Measurements from ENCODE around the gene ROR2.
A peak's percentile ranks its signal among the peaks of the same experiment; 100 is the strongest.

ROR2 gene

GRCh38 chr9:91864380-91864779 lies 85.6 kb downstream of the ROR2 start:
- no peak for DNase-seq
- Histone ChIP-seq H3K36me3 (peaks cover 5% of the 10 kb centered on the region; the same call in 1 of the 2 replicates), H3K4me1 (peaks cover 8% of the 10 kb centered on the region), H3K27me3 (no peaks in the 10 kb centered on the region), H3K4me3 (ENCODE audit: low read depth, low read length) (no peak overlapping the region), H3K9me3 (no peaks in the 10 kb centered on the region)
- TF ChIP-seq CTCF (IDR thresholded peaks at IDR 0.05; ENCODE audit: low read depth, low read length) = no peak

- H3K9me3 ChIP-seq = no peaks in the 10 kb centered on the region
- no peak for TF ChIP-seq CTCF (IDR thresholded peaks at IDR 0.05; ENCODE audit: low read depth, low read length)
- peaks cover 5% of the 10 kb centered on the region; the same call in 1 of the 2 replicates for H3K36me3 ChIP-seq
- no peak overlapping the region for H3K4me3 ChIP-seq (ENCODE audit: low read depth, low read length)
- DNase-seq = no peak
- H3K27me3 ChIP-seq = no peaks in the 10 kb centered on the region
- H3K4me1 ChIP-seq = peaks cover 8% of the 10 kb centered on the region
Observed at GRCh38 chr9:91863469-91863868, 86.6 kb downstream of the ROR2 start.

- no peak for DNase-seq
Observed at GRCh38 chr9:91858213-91859030, 91.6 kb downstream of the ROR2 start.

GRCh38 chr9:91857291-91858212 lies 92.5 kb downstream of the ROR2 start:
- Histone ChIP-seq H3K4me3 (ENCODE audit: low read depth, low read length) (no peak overlapping the region; the same call in 1 of the 2 replicates), H3K9me3 (no peaks in the 10 kb centered on the region)

More at GRCh38 chr9:91858213-91859030, 91.6 kb downstream of the ROR2 start:
- no peak for TF ChIP-seq CTCF (IDR thresholded peaks at IDR 0.05; ENCODE audit: low read depth, low read length)
- peaks cover 5% of the 10 kb centered on the region; the same call in 1 of the 2 replicates for H3K36me3 ChIP-seq
- no peaks in the 10 kb centered on the region for H3K27me3 ChIP-seq
- no peak overlapping the region for H3K4me3 ChIP-seq (ENCODE audit: low read depth, low read length)
- no peaks in the 10 kb centered on the region for H3K9me3 ChIP-seq
- H3K4me1 ChIP-seq = peaks cover 7% of the 10 kb centered on the region

GRCh38 chr9:91856419-91856818 lies 93.6 kb downstream of the ROR2 start:
- no peak for DNase-seq
- H3K4me3 ChIP-seq (ENCODE audit: low read depth, low read length) = no peak overlapping the region
- H3K9me3 ChIP-seq = no peaks in the 10 kb centered on the region
- H3K36me3 ChIP-seq = peaks cover 3% of the 10 kb centered on the region; the same call in 1 of the 2 replicates
- no peaks in the 10 kb centered on the region for H3K27me3 ChIP-seq
- TF ChIP-seq CTCF (IDR thresholded peaks at IDR 0.05; ENCODE audit: low read depth, low read length) = no peak
- H3K4me1 ChIP-seq = peaks cover 7% of the 10 kb centered on the region

More at GRCh38 chr9:91857291-91858212, 92.5 kb downstream of the ROR2 start:
- Histone ChIP-seq H3K36me3 (peaks cover 5% of the 10 kb centered on the region; the same call in 1 of the 2 replicates), H3K27me3 (no peaks in the 10 kb centered on the region), H3K4me1 (peaks cover 7% of the 10 kb centered on the region)
- peak; percentile 72 for DNase-seq
- TF ChIP-seq CTCF (IDR thresholded peaks at IDR 0.05; ENCODE audit: low read depth, low read length) = no peak

All from BE2C (cell line).